ENCODE measurements around the gene GRAMD2B. TPM values are rescaled to one million over a fixed set of nuclear protein-coding genes. Genes with fewer than 3 reads are reported as not detected.

Gene GRAMD2B
- total RNA-seq, 2 experiments from 2014 or later, result 9.7 to 13.9 TPM

GRCh38 chr5:126479810-126480209 lies 56.6 kb downstream of the GRAMD2B start:
- H3K36me3 Mint-ChIP-seq (ENCODE audit: low read depth), result peaks cover 25% of the 10 kb centered on the region
- CTCF ChIA-PET, result interaction anchor here (0.5 to 1.2 kb wide), 2 partner anchors 10 to 157 kb away, joined by 3 to 5 read pairs; no protein-coding TSS in a partner anchor
- no peak overlapping the region for H3K27ac Mint-ChIP-seq
- no peaks in the 10 kb centered on the region for H3K9me3 Mint-ChIP-seq (ENCODE audit: low read depth)
- intact Hi-C loops (cut with DNase I, micrococcal nuclease), result no loop called here
- DNase-seq, result no peak
- H3K27me3 Mint-ChIP-seq, result no peaks in the 10 kb centered on the region
- POLR2A ChIA-PET, result no interaction called here
- H3K4me1 Mint-ChIP-seq, result no peaks in the 10 kb centered on the region
- H3K4me3 Mint-ChIP-seq, result no peak overlapping the region
- no peak for ATAC-seq

- Mint-ChIP-seq H3K27me3 (no peaks in the 10 kb centered on the region), H3K27ac (peak overlapping the region; percentile 49), H3K4me1 (no peaks in the 10 kb centered on the region), H3K36me3 (ENCODE audit: low read depth) (peaks cover 25% of the 10 kb centered on the region), H3K4me3 (no peak overlapping the region), H3K9me3 (ENCODE audit: low read depth) (no peaks in the 10 kb centered on the region)
- POLR2A ChIA-PET, result no interaction called here
- CTCF ChIA-PET, result no interaction called here
- DNase-seq (no peak), ATAC-seq (no peak)
- intact Hi-C loops (cut with DNase I, micrococcal nuclease), result no loop called here
Observed at GRCh38 chr5:126480824-126481223, 57.6 kb downstream of the GRAMD2B start.

GRCh38 chr5:126481243-126481642 lies 58.0 kb downstream of the GRAMD2B start:
- DNase-seq, result no peak
- Mint-ChIP-seq H3K36me3 (ENCODE audit: low read depth) (peaks cover 27% of the 10 kb centered on the region), H3K9me3 (ENCODE audit: low read depth) (no peaks in the 10 kb centered on the region), H3K4me3 (no peak overlapping the region), H3K4me1 (no peaks in the 10 kb centered on the region), H3K27ac (no peak overlapping the region), H3K27me3 (no peaks in the 10 kb centered on the region)
- ChIA-PET POLR2A (no interaction called here), CTCF (no interaction called here)
- ATAC-seq, result no peak
- intact Hi-C loops (cut with DNase I, micrococcal nuclease), result no loop called here

- intact Hi-C loops (cut with DNase I, micrococcal nuclease), result no loop called here
- Mint-ChIP-seq H3K4me3 (no peak overlapping the region), H3K9me3 (ENCODE audit: low read depth) (no peaks in the 10 kb centered on the region), H3K4me1 (no peaks in the 10 kb centered on the region), H3K27ac (peak overlapping the region; percentile 59), H3K36me3 (ENCODE audit: low read depth) (peaks cover 38% of the 10 kb centered on the region), H3K27me3 (no peaks in the 10 kb centered on the region)
- POLR2A ChIA-PET, result no interaction called here
- ATAC-seq, result no peak
- DNase-seq, result no peak
- CTCF ChIA-PET, result interaction anchor here (0.6 to 1.8 kb wide), 7 partner anchors 8 to 144 kb away, joined by 3 to 7 read pairs (median 4); no protein-coding TSS in a partner anchor
Observed at GRCh38 chr5:126482591-126482990, 59.4 kb downstream of the GRAMD2B start.

- ChIA-PET CTCF (interaction anchor here (0.6 to 1.8 kb wide), 7 partner anchors 9 to 144 kb away, joined by 3 to 7 read pairs (median 4); no protein-coding TSS in a partner anchor), POLR2A (no interaction called here)
- H3K4me1 Mint-ChIP-seq, result no peaks in the 10 kb centered on the region
- DNase-seq (no peak), ATAC-seq (no peak)
- H3K27me3 Mint-ChIP-seq, result no peaks in the 10 kb centered on the region
- H3K27ac Mint-ChIP-seq, result no peak overlapping the region
- no peaks in the 10 kb centered on the region for H3K9me3 Mint-ChIP-seq (ENCODE audit: low read depth)
- intact Hi-C loops (cut with DNase I, micrococcal nuclease), result no loop called here
- peaks cover 39% of the 10 kb centered on the region for H3K36me3 Mint-ChIP-seq (ENCODE audit: low read depth)
- no peak overlapping the region for H3K4me3 Mint-ChIP-seq
Observed at GRCh38 chr5:126483156-126483555, 59.9 kb downstream of the GRAMD2B start.

GRCh38 chr5:126484253-126484652 lies 61.0 kb downstream of the GRAMD2B start:
- CTCF ChIA-PET, result interaction anchor here (0.7 kb wide), 1 partner anchor 56 kb away, joined by 3 read pairs; no protein-coding TSS in a partner anchor
- H3K9me3 Mint-ChIP-seq (ENCODE audit: low read depth), result no peaks in the 10 kb centered on the region

GRCh38 chr5:126486332-126486731 lies 63.1 kb downstream of the GRAMD2B start:
- intact Hi-C loops (cut with DNase I, micrococcal nuclease), result no loop called here
- peaks cover 39% of the 10 kb centered on the region for H3K36me3 Mint-ChIP-seq (ENCODE audit: low read depth)
- no peaks in the 10 kb centered on the region for H3K4me1 Mint-ChIP-seq
- H3K27ac Mint-ChIP-seq, result no peak overlapping the region
- H3K27me3 Mint-ChIP-seq, result no peaks in the 10 kb centered on the region
- ChIA-PET CTCF (interaction anchor here (1.8 to 7.9 kb wide), 2 partner anchors 14 to 133 kb away, joined by 6 to 46 read pairs; no protein-coding TSS in a partner anchor), POLR2A (no interaction called here)
- no peaks in the 10 kb centered on the region for H3K9me3 Mint-ChIP-seq (ENCODE audit: low read depth)
- no peak for DNase-seq
- ATAC-seq, result no peak
- no peak overlapping the region for H3K4me3 Mint-ChIP-seq

More at GRCh38 chr5:126484253-126484652, 61.0 kb downstream of the GRAMD2B start:
- Mint-ChIP-seq H3K27ac (no peak overlapping the region), H3K4me3 (no peak overlapping the region), H3K27me3 (no peaks in the 10 kb centered on the region), H3K36me3 (ENCODE audit: low read depth) (peaks cover 41% of the 10 kb centered on the region), H3K4me1 (no peaks in the 10 kb centered on the region)
- POLR2A ChIA-PET, result no interaction called here
- no peak for DNase-seq
- intact Hi-C loops (cut with DNase I, micrococcal nuclease), result no loop called here
- no peak for ATAC-seq

- no peak for ATAC-seq
- H3K27me3 Mint-ChIP-seq, result no peaks in the 10 kb centered on the region
- no peak overlapping the region for H3K27ac Mint-ChIP-seq
- POLR2A ChIA-PET, result no interaction called here
- no peak for DNase-seq
- H3K4me1 Mint-ChIP-seq, result no peaks in the 10 kb centered on the region
- intact Hi-C loops (cut with DNase I, micrococcal nuclease), result no loop called here
- no peaks in the 10 kb centered on the region for H3K9me3 Mint-ChIP-seq (ENCODE audit: low read depth)
- peaks cover 40% of the 10 kb centered on the region for H3K36me3 Mint-ChIP-seq (ENCODE audit: low read depth)
- no peak overlapping the region for H3K4me3 Mint-ChIP-seq
- CTCF ChIA-PET, result interaction anchor here (0.7 to 7.9 kb wide), 3 partner anchors 13 to 135 kb away, joined by 3 to 46 read pairs (median 6); no protein-coding TSS in a partner anchor
Observed at GRCh38 chr5:126487596-126487995, 64.4 kb downstream of the GRAMD2B start.

- DNase-seq (no peak), ATAC-seq (no peak)
- CTCF ChIA-PET, result interaction anchor here (1.0 to 7.9 kb wide), 2 partner anchors 12 to 32 kb away, joined by 3 to 46 read pairs; no protein-coding TSS in a partner anchor
- no peaks in the 10 kb centered on the region for H3K4me1 Mint-ChIP-seq
- H3K9me3 Mint-ChIP-seq (ENCODE audit: low read depth), result no peaks in the 10 kb centered on the region
- H3K36me3 Mint-ChIP-seq (ENCODE audit: low read depth), result peaks cover 38% of the 10 kb centered on the region
- intact Hi-C loops (cut with DNase I, micrococcal nuclease), result no loop called here
- no peak overlapping the region for H3K4me3 Mint-ChIP-seq
- H3K27me3 Mint-ChIP-seq, result no peaks in the 10 kb centered on the region
- POLR2A ChIA-PET, result interaction anchor here (0.6 kb wide), 1 partner anchor 123 kb away, joined by 5 read pairs; no protein-coding TSS in a partner anchor
- H3K27ac Mint-ChIP-seq, result no peak overlapping the region
Observed at GRCh38 chr5:126488443-126489065, 65.3 kb downstream of the GRAMD2B start.

- Mint-ChIP-seq H3K27me3 (no peaks in the 10 kb centered on the region), H3K27ac (no peak overlapping the region), H3K36me3 (ENCODE audit: low read depth) (peaks cover 35% of the 10 kb centered on the region), H3K9me3 (ENCODE audit: low read depth) (no peaks in the 10 kb centered on the region), H3K4me3 (no peak overlapping the region), H3K4me1 (no peaks in the 10 kb centered on the region)
- ATAC-seq (no peak), DNase-seq (no peak)
- CTCF ChIA-PET, result interaction anchor here (0.6 to 7.9 kb wide), 6 partner anchors 10 to 152 kb away, joined by 3 to 46 read pairs (median 3); no protein-coding TSS in a partner anchor
- intact Hi-C loops (cut with DNase I, micrococcal nuclease), result no loop called here
- POLR2A ChIA-PET, result no interaction called here
Observed at GRCh38 chr5:126490167-126490940, 67.1 kb downstream of the GRAMD2B start.

- no peak for ATAC-seq
- Mint-ChIP-seq H3K36me3 (ENCODE audit: low read depth) (peaks cover 21% of the 10 kb centered on the region), H3K4me1 (peaks cover 2% of the 10 kb centered on the region), H3K27me3 (no peaks in the 10 kb centered on the region), H3K27ac (no peak overlapping the region), H3K4me3 (no peak overlapping the region), H3K9me3 (ENCODE audit: low read depth) (no peaks in the 10 kb centered on the region)
- ChIA-PET CTCF (interaction anchor here (1.4 to 7.9 kb wide), 2 partner anchors 7 to 140 kb away, joined by 3 to 46 read pairs; no protein-coding TSS in a partner anchor), POLR2A (no interaction called here)
- intact Hi-C loops (cut with DNase I, micrococcal nuclease), result no loop called here
- DNase-seq, result no peak
Observed at GRCh38 chr5:126492939-126493338, 69.7 kb downstream of the GRAMD2B start.

Data from activated CD4-positive, alpha-beta T cell treated with anti-CD3 and anti-CD28 coated beads for 36 hours (primary cell).